Ascending aorta (tissue), 2 donors: ENCODE measurements around the gene SFSWAP. TPM values are rescaled to one million over a fixed set of nuclear protein-coding genes. Genes with fewer than 3 reads are reported as not detected.

ENCODE experiments used
- DNase-seq, 2 donors: peaks; one replicate each; pipeline ENCODE4 v3.0.0-alpha.2; 2019; ENCODE audit warnings: low spot score in 2 of 2
- H3K27ac ChIP-seq, 2 donors: fragments of 200-600 bp; sonication (generic); one replicate each; pipeline ENCODE4 v1.5.1; 2016 to 2017; ENCODE audit warnings: mild to moderate bottlenecking in 1 of 2
- H3K27me3 ChIP-seq: fragments of 200-600 bp; sonication (generic); one replicate; pipeline ENCODE4 v1.5.1; 2017
- H3K36me3 ChIP-seq, 2 donors: fragments of 200-600 bp; sonication (generic); one replicate each; pipeline ENCODE4 v1.5.1; 2016
- H3K4me1 ChIP-seq, 2 donors: fragments of 200-600 bp; sonication (generic); one replicate each; pipeline ENCODE4 v1.5.1; 2016 to 2017; ENCODE audit warnings: mild to moderate bottlenecking in 1 of 2
- H3K4me3 ChIP-seq, 2 donors: fragments of 200-600 bp; sonication (generic); one replicate each; pipeline ENCODE4 v1.5.1; 2016 to 2017; ENCODE audit warnings: mild to moderate bottlenecking in 1 of 2
- H3K9me3 ChIP-seq, 2 donors: fragments of 200-600 bp; sonication (generic); one replicate each; pipeline ENCODE4 v1.5.1; 2016
- CTCF ChIP-seq, 3 experiments: fragments of 200-600 bp in 2 of 3; fragments of 450-650 bp in 1 of 3; sonication (generic) in 2 of 3; IDR thresholded peaks; one replicate each; pipeline ENCODE4 v1.5.1; 2016 to 2019; ENCODE audit warnings: antibody characterized with exemption in 3 of 3, mild to moderate bottlenecking in 1 of 3, moderate library complexity in 1 of 3
- intact Hi-C: fragments of 100-400 bp; cut with DNase I; formaldehyde crosslinking; loops from one replicate; pipeline ENCODE4 v1.15.1; 2023
- total RNA-seq: library from RNA; depleted of rRNA; stranded (reverse); fragments of >200 nt; gene quantifications from one replicate; pipeline ENCODE4 v1.1.0, GENCODE V29; 2016

SFSWAP gene
- total RNA-seq, 1 donor from 2014 or later, result 15.8 TPM

GRCh38 chr12:131793243-131794022 is 82.5 kb downstream of the SFSWAP start:
- intact Hi-C loops, result no loop called here
- no peak for TF ChIP-seq CTCF (IDR thresholded peaks at IDR 0.05)
- no peaks in the 10 kb centered on the region for H3K9me3 ChIP-seq
- peaks cover 53 to 86% of the 10 kb centered on the region in 2 donors for H3K36me3 ChIP-seq
- H3K4me3 ChIP-seq, result no peak overlapping the region
- no peaks in the 10 kb centered on the region for H3K4me1 ChIP-seq
- H3K27me3 ChIP-seq, result no peaks in the 10 kb centered on the region
- DNase-seq, result no peak
- no peak overlapping the region for H3K27ac ChIP-seq

- Histone ChIP-seq H3K4me1 (no peaks in the 10 kb centered on the region), H3K4me3 (no peak overlapping the region), H3K27me3 (no peaks in the 10 kb centered on the region), H3K36me3 (peaks cover 53 to 86% of the 10 kb centered on the region in 2 donors), H3K9me3 (no peaks in the 10 kb centered on the region), H3K27ac (no peak overlapping the region)
- no peak for TF ChIP-seq CTCF (IDR thresholded peaks at IDR 0.05)
- intact Hi-C loops, result no loop called here
- no peak for DNase-seq
These were observed 83.2 kb downstream of the SFSWAP start for GRCh38 chr12:131794061-131794460.

DNA sequence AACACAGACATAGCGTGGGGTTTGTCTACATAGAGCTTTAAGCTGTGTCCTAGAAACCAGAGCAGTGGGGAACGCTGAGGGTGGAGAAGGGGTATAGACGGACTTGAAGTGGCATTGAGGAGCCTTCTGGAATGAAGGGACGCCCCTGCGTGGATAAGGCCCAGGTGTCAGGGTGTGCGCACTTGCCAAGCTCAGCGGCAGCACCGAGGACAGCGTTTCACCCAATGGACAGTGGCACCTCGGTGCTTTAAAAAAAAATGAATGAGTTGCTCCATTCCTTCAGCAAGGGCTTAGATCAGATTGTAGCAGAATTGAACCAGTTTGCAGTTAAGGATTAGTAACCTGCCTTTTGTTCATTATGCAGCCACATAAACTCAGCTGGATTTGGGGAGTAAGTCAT is 83.7 kb downstream of the SFSWAP start:
- H3K9me3 ChIP-seq, result no peaks in the 10 kb centered on the region
- H3K36me3 ChIP-seq, result peaks cover 53 to 86% of the 10 kb centered on the region in 2 donors
- no peak for DNase-seq
- intact Hi-C loops, result no loop called here
- H3K27ac ChIP-seq, result no peak overlapping the region
- H3K27me3 ChIP-seq, result no peaks in the 10 kb centered on the region
- no peak for TF ChIP-seq CTCF (IDR thresholded peaks at IDR 0.05)
- H3K4me3 ChIP-seq, result no peak overlapping the region
- H3K4me1 ChIP-seq, result no peaks in the 10 kb centered on the region

DNA sequence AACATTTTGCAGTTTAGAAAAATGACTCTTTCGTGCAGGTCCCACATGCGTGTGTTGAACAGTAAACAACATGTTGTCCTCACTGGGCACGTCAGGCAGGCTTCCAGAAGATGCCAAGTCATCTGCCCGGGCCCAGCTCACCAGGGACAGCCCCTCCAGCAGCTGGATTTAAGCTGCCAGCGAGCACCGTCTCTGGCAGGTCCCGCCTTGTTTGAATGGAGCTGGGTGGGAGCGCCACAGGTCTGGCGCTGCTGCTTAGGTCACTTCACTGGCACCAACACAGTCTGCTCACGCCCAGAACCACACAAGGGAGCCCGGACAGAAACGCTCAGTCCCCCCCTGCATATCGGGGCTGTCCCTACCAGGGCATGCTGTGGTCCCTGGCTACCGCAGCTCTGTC is 84.2 kb downstream of the SFSWAP start:
- Histone ChIP-seq H3K4me1 (no peaks in the 10 kb centered on the region), H3K27ac (no peak overlapping the region), H3K4me3 (no peak overlapping the region), H3K27me3 (no peaks in the 10 kb centered on the region), H3K9me3 (no peaks in the 10 kb centered on the region), H3K36me3 (peaks cover 54 to 86% of the 10 kb centered on the region in 2 donors)
- intact Hi-C loops, result no loop called here
- no peak for DNase-seq
- TF ChIP-seq CTCF (IDR thresholded peaks at IDR 0.05), result no peak

GRCh38 chr12:131795690-131796410 is 85.0 kb downstream of the SFSWAP start:
- Histone ChIP-seq H3K27ac (no peak overlapping the region), H3K9me3 (no peaks in the 10 kb centered on the region), H3K27me3 (no peaks in the 10 kb centered on the region), H3K36me3 (peaks cover 56 to 84% of the 10 kb centered on the region in 2 donors), H3K4me3 (no peak overlapping the region), H3K4me1 (no peaks in the 10 kb centered on the region)
- TF ChIP-seq CTCF (IDR thresholded peaks at IDR 0.05), result no peak
- DNase-seq, result no peak
- intact Hi-C loops, result no loop called here
